ENCODE data around the gene HOXA7.

DNA sequence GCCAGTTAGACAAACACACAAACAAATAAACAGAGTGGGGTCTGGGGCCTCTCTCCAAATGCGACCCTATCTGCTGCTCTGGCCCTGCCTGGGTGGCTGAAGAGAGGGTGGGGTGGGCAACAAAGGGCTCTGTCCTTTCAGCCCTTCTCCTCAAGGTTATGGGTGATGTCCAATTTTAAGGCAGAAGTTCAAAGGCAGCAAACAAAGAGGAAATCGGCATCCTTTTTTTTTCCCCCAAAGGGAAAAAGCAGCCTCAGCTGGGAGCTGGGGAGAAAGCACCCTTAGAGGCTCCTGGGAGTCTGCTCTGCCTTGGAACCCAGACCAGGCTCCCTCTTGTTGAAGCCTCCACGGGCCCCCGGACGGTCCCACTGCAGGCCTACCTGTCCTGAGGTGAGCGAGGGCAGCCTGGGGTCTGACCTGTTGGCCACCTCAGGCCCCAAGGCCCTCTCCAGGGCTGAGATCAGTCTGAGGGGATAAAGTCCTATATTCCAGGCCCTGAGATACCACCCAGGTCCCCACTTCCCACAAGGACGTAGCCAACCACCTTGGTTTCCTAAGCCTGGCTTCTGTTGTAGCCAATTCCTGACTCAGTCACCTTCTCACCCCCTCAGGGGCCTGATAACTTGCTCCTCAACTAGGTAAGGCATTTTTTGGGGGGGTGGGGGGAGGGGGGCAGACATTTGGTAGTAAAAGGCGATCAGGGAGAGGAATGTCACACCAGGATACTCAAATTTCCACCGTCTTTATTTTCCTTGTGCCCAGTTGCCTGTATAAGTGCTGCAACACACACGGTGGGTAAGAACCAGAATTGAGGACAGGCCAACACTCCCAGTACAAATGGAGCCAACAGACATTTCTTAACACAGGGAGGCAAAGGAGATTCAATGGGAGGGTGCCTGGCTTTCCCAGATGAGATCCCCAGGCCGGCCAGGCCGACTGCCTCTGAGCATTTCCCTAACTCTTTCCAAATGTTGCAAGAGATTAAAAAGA lies 24.3 kb upstream of the HOXA7 start:
- TF ChIP-seq, protein P1, sequence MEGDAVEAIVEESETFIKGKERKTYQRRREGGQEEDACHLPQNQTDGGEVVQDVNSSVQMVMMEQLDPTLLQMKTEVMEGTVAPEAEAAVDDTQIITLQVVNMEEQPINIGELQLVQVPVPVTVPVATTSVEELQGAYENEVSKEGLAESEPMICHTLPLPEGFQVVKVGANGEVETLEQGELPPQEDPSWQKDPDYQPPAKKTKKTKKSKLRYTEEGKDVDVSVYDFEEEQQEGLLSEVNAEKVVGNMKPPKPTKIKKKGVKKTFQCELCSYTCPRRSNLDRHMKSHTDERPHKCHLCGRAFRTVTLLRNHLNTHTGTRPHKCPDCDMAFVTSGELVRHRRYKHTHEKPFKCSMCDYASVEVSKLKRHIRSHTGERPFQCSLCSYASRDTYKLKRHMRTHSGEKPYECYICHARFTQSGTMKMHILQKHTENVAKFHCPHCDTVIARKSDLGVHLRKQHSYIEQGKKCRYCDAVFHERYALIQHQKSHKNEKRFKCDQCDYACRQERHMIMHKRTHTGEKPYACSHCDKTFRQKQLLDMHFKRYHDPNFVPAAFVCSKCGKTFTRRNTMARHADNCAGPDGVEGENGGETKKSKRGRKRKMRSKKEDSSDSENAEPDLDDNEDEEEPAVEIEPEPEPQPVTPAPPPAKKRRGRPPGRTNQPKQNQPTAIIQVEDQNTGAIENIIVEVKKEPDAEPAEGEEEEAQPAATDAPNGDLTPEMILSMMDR (IDR thresholded peaks at IDR 0.05), result no peak
- TF ChIP-seq ZFX (IDR thresholded peaks at IDR 0.05; ENCODE audit: borderline replicate concordance), result no peak
